HEK293 (cell line): ENCODE measurements around the gene SAP25.

Experiments
- GFI1B ChIP-seq: fragments of 450-650 bp; formaldehyde crosslinking; IDR thresholded peaks from 2 replicates; pipeline ENCODE4 v1.5.1; 2016; ENCODE audit warnings: missing biosample characterization, missing genetic modification characterization
- GLIS1 ChIP-seq: fragments of 450-650 bp; formaldehyde crosslinking; IDR thresholded peaks from 2 replicates; pipeline ENCODE4 v1.5.1; 2016; ENCODE audit warnings: missing biosample characterization, missing genetic modification characterization
- KLF7 ChIP-seq: fragments of 450-650 bp; formaldehyde crosslinking; IDR thresholded peaks from 2 replicates; pipeline ENCODE4 v1.5.1; 2016; ENCODE audit warnings: missing biosample characterization, missing genetic modification characterization, borderline replicate concordance
- KLF8 ChIP-seq: fragments of 450-650 bp; formaldehyde crosslinking; IDR thresholded peaks from 2 replicates; pipeline ENCODE4 v1.5.1; 2016; ENCODE audit warnings: missing biosample characterization, missing genetic modification characterization
- RBAK ChIP-seq: fragments of 450-650 bp; formaldehyde crosslinking; IDR thresholded peaks from 2 replicates; pipeline ENCODE4 v1.5.1; 2016; ENCODE audit warnings: missing biosample characterization, missing genetic modification characterization
- REPIN1 ChIP-seq: fragments of 450-650 bp; formaldehyde crosslinking; IDR thresholded peaks from 2 replicates; pipeline ENCODE4 v1.5.1; 2017; ENCODE audit warnings: missing biosample characterization, missing genetic modification characterization, low read depth
- SALL2 ChIP-seq: fragments of 450-650 bp; formaldehyde crosslinking; IDR thresholded peaks from 2 replicates; pipeline ENCODE4 v1.5.0; 2017; ENCODE audit warnings: missing biosample characterization, mild to moderate bottlenecking, missing genetic modification characterization, borderline replicate concordance
- SCRT1 ChIP-seq: fragments of 450-650 bp; formaldehyde crosslinking; IDR thresholded peaks from 2 replicates; pipeline ENCODE4 v1.5.1; 2016; ENCODE audit warnings: missing biosample characterization, missing genetic modification characterization, borderline replicate concordance
- ZBTB1 ChIP-seq: fragments of 450-650 bp; formaldehyde crosslinking; IDR thresholded peaks from 2 replicates; pipeline ENCODE4 v1.5.1; 2016; ENCODE audit warnings: missing biosample characterization, missing genetic modification characterization
- ZNF155 ChIP-seq: fragments of 450-650 bp; formaldehyde crosslinking; IDR thresholded peaks from 2 replicates; pipeline ENCODE4 v1.5.1; 2016; ENCODE audit warnings: missing biosample characterization, missing genetic modification characterization
- ZNF169 ChIP-seq: fragments of 450-650 bp; formaldehyde crosslinking; IDR thresholded peaks from 2 replicates; pipeline ENCODE4 v1.5.1; 2016; ENCODE audit warnings: missing biosample characterization, missing genetic modification characterization
- ZNF184 ChIP-seq: fragments of 450-650 bp; IDR thresholded peaks from 2 replicates; pipeline ENCODE4 v1.5.1; 2018; ENCODE audit warnings: missing biosample characterization, mild to moderate bottlenecking, missing genetic modification characterization
- ZNF19 ChIP-seq: fragments of 450-650 bp; formaldehyde crosslinking; IDR thresholded peaks from 2 replicates; pipeline ENCODE4; 2016; ENCODE audit warnings: missing biosample characterization, missing genetic modification characterization, low read depth
- ZNF266 ChIP-seq: fragments of 450-650 bp; formaldehyde crosslinking; IDR thresholded peaks from 2 replicates; pipeline ENCODE4 v1.5.1; 2016; ENCODE audit warnings: missing biosample characterization, missing genetic modification characterization, low read depth
- ZNF292 ChIP-seq: fragments of 450-650 bp; formaldehyde crosslinking; IDR thresholded peaks from 2 replicates; pipeline ENCODE4 v1.5.1; 2016; ENCODE audit warnings: low read depth, missing biosample characterization, missing genetic modification characterization, borderline replicate concordance
- ZNF473 ChIP-seq: fragments of 450-650 bp; formaldehyde crosslinking; IDR thresholded peaks from 2 replicates; pipeline ENCODE4 v1.5.1; 2017; ENCODE audit warnings: missing biosample characterization, missing genetic modification characterization
- ZNF501 ChIP-seq: fragments of 450-650 bp; formaldehyde crosslinking; IDR thresholded peaks from 2 replicates; pipeline ENCODE4 v1.5.1; 2016; ENCODE audit warnings: missing biosample characterization, missing genetic modification characterization
- ZNF548 ChIP-seq: fragments of 450-650 bp; formaldehyde crosslinking; IDR thresholded peaks from 2 replicates; pipeline ENCODE4 v1.5.1; 2016; ENCODE audit warnings: missing biosample characterization, missing genetic modification characterization
- ZNF549 ChIP-seq: fragments of 450-650 bp; IDR thresholded peaks from 2 replicates; pipeline ENCODE4 v1.5.1; 2018; ENCODE audit warnings: missing biosample characterization, missing genetic modification characterization, mild to moderate bottlenecking, inconsistent platforms, moderate library complexity
- ZNF596 ChIP-seq: fragments of 450-650 bp; IDR thresholded peaks from 2 replicates; pipeline ENCODE4 v1.5.0; 2018; ENCODE audit warnings: missing biosample characterization, mild to moderate bottlenecking, missing genetic modification characterization, moderate library complexity
- ZNF624 ChIP-seq: fragments of 450-650 bp; formaldehyde crosslinking; IDR thresholded peaks from 2 replicates; pipeline ENCODE4 v1.5.1; 2017; ENCODE audit warnings: missing biosample characterization, missing genetic modification characterization
- ZNF747 ChIP-seq: fragments of 450-650 bp; formaldehyde crosslinking; IDR thresholded peaks from 2 replicates; pipeline ENCODE4 v1.5.1; 2016; ENCODE audit warnings: missing biosample characterization, missing genetic modification characterization
- ZNF785 ChIP-seq: fragments of 450-650 bp; formaldehyde crosslinking; IDR thresholded peaks from 2 replicates; pipeline ENCODE4 v1.5.1; 2016; ENCODE audit warnings: missing biosample characterization, missing genetic modification characterization
- ZSCAN16 ChIP-seq: fragments of 450-650 bp; formaldehyde crosslinking; IDR thresholded peaks from 2 replicates; pipeline ENCODE4 v1.5.1; 2016; ENCODE audit warnings: missing biosample characterization, missing genetic modification characterization
- TF ChIP-seq, protein P1 (sequence below): fragments of 450-650 bp; formaldehyde crosslinking; IDR thresholded peaks from 2 replicates; pipeline ENCODE4 v1.5.1; 2017; ENCODE audit warnings: missing biosample characterization, mild to moderate bottlenecking, missing genetic modification characterization, moderate library complexity
- TF ChIP-seq, protein P2 (sequence below): fragments of 450-650 bp; formaldehyde crosslinking; IDR thresholded peaks from 2 replicates; pipeline ENCODE4 v1.5.1; 2016; ENCODE audit warnings: missing biosample characterization, missing genetic modification characterization
- TF ChIP-seq, protein P3 (sequence below): fragments of 450-650 bp; formaldehyde crosslinking; IDR thresholded peaks from 2 replicates; pipeline ENCODE4 v1.5.1; 2016; ENCODE audit warnings: missing biosample characterization, missing genetic modification characterization, low read depth
- TF ChIP-seq, protein P4 (sequence below): fragments of 450-650 bp; formaldehyde crosslinking; IDR thresholded peaks from 2 replicates; pipeline ENCODE4 v1.5.1; 2017; ENCODE audit warnings: missing biosample characterization, missing genetic modification characterization
- TF ChIP-seq, protein P5 (sequence below): fragments of 450-650 bp; formaldehyde crosslinking; IDR thresholded peaks from 2 replicates; pipeline ENCODE4 v1.5.1; 2016; ENCODE audit warnings: missing biosample characterization, missing genetic modification characterization
- TF ChIP-seq, protein P6 (sequence below): fragments of 450-650 bp; formaldehyde crosslinking; IDR thresholded peaks from 2 replicates; pipeline ENCODE4 v1.5.1; 2016; ENCODE audit warnings: missing biosample characterization, missing genetic modification characterization
- TF ChIP-seq, protein P7 (sequence below): fragments of 450-650 bp; formaldehyde crosslinking; IDR thresholded peaks from 2 replicates; pipeline ENCODE4 v1.5.1; 2016; ENCODE audit warnings: missing biosample characterization, missing genetic modification characterization

The SAP25 gene

DNA sequence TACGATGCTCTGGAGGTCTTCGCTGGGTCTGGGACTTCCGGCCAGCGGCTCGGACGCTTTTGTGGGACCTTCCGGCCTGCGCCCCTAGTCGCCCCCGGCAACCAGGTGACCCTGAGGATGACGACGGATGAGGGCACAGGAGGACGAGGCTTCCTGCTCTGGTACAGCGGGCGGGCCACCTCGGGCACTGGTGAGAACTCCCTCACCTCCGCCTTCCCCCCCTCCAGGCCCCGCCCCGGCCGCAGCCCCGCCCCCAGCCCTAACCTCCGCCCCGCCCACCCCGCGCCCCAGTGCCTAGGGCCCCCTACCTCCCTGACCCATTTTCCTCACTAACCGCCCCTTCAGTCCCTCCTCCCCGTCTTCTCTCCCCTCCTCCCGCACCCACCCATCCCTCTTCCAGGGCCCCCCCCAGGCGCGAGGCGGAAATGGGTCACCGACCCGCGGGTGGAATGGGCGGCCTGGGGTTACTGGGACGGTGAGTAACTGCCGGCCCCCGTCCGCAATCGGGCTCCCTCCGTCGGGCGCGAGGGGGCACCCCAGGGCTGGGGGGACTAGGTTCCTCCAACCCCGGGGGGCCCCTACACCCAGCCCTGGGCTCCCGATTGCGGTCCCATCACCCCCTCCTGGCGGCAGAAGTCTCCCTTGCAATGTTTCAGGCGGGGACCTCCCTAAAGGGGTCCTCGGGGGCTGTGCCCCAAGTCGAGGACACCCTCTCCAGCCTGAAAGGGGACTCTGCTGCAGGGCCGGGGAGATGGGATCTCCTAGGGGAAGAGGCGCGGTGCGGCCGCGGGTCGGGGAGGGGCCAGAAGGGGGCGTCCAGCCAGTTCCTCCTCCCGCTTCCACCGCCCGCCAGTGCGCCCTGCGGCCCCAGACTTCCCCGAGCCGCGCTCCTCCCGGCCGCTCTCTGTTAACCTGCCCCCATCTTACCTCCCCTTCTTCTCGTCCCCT is 30.6 kb upstream of the SAP25 start (continued):
- TF ChIP-seq, protein P1, sequence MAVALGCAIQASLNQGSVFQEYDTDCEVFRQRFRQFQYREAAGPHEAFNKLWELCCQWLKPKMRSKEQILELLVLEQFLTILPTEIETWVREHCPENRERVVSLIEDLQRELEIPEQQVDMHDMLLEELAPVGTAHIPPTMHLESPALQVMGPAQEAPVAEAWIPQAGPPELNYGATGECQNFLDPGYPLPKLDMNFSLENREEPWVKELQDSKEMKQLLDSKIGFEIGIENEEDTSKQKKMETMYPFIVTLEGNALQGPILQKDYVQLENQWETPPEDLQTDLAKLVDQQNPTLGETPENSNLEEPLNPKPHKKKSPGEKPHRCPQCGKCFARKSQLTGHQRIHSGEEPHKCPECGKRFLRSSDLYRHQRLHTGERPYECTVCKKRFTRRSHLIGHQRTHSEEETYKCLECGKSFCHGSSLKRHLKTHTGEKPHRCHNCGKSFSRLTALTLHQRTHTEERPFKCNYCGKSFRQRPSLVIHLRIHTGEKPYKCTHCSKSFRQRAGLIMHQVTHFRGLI (tag by site-specific recombination), result no peak
- no peak for TF ChIP-seq SCRT1 (tag by site-specific recombination)
- TF ChIP-seq, protein P2, sequence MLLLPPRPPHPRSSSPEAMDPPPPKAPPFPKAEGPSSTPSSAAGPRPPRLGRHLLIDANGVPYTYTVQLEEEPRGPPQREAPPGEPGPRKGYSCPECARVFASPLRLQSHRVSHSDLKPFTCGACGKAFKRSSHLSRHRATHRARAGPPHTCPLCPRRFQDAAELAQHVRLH, result no peak
- TF ChIP-seq ZNF596 (tag by site-specific recombination), result no peak
- no peak for TF ChIP-seq ZNF747
- no peak for TF ChIP-seq ZNF292 (tag by site-specific recombination)
- TF ChIP-seq ZNF184 (tag by site-specific recombination), result 0 out of 2 replicates have a peak, but pooled peaks have one; percentile 15
- TF ChIP-seq ZSCAN16 (tag by site-specific recombination), result no peak
- no peak for TF ChIP-seq ZNF19 (tag by site-specific recombination)
- TF ChIP-seq ZNF266 (tag by site-specific recombination), result no peak
- TF ChIP-seq ZNF624, result no peak
- TF ChIP-seq KLF8, result peak; percentile 27; the same call in 1 of the 2 replicates
- TF ChIP-seq, protein P3, sequence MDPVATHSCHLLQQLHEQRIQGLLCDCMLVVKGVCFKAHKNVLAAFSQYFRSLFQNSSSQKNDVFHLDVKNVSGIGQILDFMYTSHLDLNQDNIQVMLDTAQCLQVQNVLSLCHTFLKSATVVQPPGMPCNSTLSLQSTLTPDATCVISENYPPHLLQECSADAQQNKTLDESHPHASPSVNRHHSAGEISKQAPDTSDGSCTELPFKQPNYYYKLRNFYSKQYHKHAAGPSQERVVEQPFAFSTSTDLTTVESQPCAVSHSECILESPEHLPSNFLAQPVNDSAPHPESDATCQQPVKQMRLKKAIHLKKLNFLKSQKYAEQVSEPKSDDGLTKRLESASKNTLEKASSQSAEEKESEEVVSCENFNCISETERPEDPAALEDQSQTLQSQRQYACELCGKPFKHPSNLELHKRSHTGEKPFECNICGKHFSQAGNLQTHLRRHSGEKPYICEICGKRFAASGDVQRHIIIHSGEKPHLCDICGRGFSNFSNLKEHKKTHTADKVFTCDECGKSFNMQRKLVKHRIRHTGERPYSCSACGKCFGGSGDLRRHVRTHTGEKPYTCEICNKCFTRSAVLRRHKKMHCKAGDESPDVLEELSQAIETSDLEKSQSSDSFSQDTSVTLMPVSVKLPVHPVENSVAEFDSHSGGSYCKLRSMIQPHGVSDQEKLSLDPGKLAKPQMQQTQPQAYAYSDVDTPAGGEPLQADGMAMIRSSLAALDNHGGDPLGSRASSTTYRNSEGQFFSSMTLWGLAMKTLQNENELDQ, result no peak
- TF ChIP-seq, protein P4, sequence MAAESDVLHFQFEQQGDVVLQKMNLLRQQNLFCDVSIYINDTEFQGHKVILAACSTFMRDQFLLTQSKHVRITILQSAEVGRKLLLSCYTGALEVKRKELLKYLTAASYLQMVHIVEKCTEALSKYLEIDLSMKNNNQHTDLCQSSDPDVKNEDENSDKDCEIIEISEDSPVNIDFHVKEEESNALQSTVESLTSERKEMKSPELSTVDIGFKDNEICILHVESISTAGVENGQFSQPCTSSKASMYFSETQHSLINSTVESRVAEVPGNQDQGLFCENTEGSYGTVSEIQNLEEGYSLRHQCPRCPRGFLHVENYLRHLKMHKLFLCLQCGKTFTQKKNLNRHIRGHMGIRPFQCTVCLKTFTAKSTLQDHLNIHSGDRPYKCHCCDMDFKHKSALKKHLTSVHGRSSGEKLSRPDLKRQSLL (tag by site-specific recombination), result no peak
- TF ChIP-seq ZNF169, result no peak
- TF ChIP-seq, protein P5, sequence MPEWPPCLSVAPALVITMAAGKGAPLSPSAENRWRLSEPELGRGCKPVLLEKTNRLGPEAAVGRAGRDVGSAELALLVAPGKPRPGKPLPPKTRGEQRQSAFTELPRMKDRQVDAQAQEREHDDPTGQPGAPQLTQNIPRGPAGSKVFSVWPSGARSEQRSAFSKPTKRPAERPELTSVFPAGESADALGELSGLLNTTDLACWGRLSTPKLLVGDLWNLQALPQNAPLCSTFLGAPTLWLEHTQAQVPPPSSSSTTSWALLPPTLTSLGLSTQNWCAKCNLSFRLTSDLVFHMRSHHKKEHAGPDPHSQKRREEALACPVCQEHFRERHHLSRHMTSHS (tag by site-specific recombination), result no peak
- TF ChIP-seq ZNF501 (tag by site-specific recombination), result 0 out of 2 replicates have a peak, but pooled peaks have one; percentile 20
- no peak for TF ChIP-seq RBAK (tag by site-specific recombination)
- TF ChIP-seq ZNF549 (tag by site-specific recombination), result no peak
- no peak for TF ChIP-seq ZNF785
- TF ChIP-seq SALL2 (tag by site-specific recombination), result no peak
- TF ChIP-seq GFI1B (tag by site-specific recombination), result no peak
- TF ChIP-seq ZBTB1 (tag by site-specific recombination), result no peak
- no peak for TF ChIP-seq ZNF473 (tag by site-specific recombination)
- no peak for TF ChIP-seq REPIN1 (tag by site-specific recombination)
- peak; percentile 84 for TF ChIP-seq GLIS1
- TF ChIP-seq ZNF155 (tag by site-specific recombination), result no peak
- TF ChIP-seq, protein P6, sequence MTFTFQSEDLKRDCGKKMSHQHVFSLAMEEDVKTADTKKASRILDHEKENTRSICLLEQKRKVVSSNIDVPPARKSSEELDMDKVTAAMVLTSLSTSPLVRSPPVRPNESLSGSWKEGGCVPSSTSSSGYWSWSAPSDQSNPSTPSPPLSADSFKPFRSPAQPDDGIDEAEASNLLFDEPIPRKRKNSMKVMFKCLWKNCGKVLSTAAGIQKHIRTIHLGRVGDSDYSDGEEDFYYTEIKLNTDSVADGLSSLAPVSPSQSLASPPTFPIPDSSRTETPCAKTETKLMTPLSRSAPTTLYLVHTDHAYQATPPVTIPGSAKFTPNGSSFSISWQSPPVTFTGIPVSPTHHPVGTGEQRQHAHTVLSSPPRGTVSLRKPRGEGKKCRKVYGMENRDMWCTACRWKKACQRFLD (tag by site-specific recombination), result no peak
- no peak for TF ChIP-seq ZNF548 (tag by site-specific recombination)
- TF ChIP-seq, protein P7, sequence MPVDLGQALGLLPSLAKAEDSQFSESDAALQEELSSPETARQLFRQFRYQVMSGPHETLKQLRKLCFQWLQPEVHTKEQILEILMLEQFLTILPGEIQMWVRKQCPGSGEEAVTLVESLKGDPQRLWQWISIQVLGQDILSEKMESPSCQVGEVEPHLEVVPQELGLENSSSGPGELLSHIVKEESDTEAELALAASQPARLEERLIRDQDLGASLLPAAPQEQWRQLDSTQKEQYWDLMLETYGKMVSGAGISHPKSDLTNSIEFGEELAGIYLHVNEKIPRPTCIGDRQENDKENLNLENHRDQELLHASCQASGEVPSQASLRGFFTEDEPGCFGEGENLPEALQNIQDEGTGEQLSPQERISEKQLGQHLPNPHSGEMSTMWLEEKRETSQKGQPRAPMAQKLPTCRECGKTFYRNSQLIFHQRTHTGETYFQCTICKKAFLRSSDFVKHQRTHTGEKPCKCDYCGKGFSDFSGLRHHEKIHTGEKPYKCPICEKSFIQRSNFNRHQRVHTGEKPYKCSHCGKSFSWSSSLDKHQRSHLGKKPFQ (tag by site-specific recombination), result peak; percentile 75
- no peak for TF ChIP-seq KLF7 (tag by site-specific recombination)
